C4-2B (cell line): ENCODE measurements around the gene MCUB.

Source experiments
- ZFX ChIP-seq: fragments of 450-650 bp; IDR thresholded peaks from 2 replicates; pipeline ENCODE4 v1.6.1; 2017
- TF ChIP-seq, protein P1 (sequence below): fragments of 450-650 bp; conservative IDR thresholded peaks from 2 replicates; pipeline ENCODE4 v1.5.1; 2017; ENCODE audit warnings: mild to moderate bottlenecking

DNA sequence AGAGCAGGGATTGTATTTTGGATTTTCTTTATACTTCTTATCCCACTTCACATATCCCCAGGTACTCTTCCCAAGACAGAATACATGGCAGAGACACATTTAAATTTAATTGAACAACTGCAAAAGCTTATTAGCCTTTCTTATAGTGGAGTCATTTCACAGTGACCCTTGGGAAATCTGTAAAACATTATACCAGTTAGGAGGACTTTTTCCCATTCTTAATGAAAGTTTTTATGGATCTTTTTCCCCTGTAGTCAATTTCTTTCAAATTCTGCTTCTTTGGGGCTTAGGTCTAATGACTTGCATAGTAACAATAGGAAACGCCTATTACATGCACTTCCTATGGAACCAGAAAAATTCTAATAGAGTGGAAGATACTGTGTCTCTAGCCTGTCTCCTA is 14.6 kb upstream of the MCUB start:
- TF ChIP-seq, protein P1, sequence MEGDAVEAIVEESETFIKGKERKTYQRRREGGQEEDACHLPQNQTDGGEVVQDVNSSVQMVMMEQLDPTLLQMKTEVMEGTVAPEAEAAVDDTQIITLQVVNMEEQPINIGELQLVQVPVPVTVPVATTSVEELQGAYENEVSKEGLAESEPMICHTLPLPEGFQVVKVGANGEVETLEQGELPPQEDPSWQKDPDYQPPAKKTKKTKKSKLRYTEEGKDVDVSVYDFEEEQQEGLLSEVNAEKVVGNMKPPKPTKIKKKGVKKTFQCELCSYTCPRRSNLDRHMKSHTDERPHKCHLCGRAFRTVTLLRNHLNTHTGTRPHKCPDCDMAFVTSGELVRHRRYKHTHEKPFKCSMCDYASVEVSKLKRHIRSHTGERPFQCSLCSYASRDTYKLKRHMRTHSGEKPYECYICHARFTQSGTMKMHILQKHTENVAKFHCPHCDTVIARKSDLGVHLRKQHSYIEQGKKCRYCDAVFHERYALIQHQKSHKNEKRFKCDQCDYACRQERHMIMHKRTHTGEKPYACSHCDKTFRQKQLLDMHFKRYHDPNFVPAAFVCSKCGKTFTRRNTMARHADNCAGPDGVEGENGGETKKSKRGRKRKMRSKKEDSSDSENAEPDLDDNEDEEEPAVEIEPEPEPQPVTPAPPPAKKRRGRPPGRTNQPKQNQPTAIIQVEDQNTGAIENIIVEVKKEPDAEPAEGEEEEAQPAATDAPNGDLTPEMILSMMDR = no peak
- TF ChIP-seq ZFX = no peak
